Muscle of leg (tissue), 11 donors: Measurements from ENCODE around the gene STYXL2. TPM values are rescaled to one million over a fixed set of nuclear protein-coding genes. Genes with fewer than 3 reads are reported as not detected.

ENCODE experiments used
- DNase-seq: peaks from one replicate; pipeline ENCODE4 v3.0.0; 2013
- H3K27ac ChIP-seq: one replicate; pipeline ENCODE4 v1.5.1; 2013; ENCODE audit warnings: mild to moderate bottlenecking, low read length, control low read depth
- H3K27me3 ChIP-seq: one replicate; pipeline ENCODE4 v1.6.1; 2013; ENCODE audit warnings: low read length; ENCODE audit not compliant: control insufficient read depth, insufficient read depth
- H3K36me3 ChIP-seq: one replicate; pipeline ENCODE4 v1.6.1; 2013; ENCODE audit warnings: low read length; ENCODE audit not compliant: control insufficient read depth, insufficient read depth
- H3K4me1 ChIP-seq: one replicate; pipeline ENCODE4 v1.6.1; 2013; ENCODE audit warnings: low read length; ENCODE audit not compliant: control insufficient read depth, insufficient read depth
- H3K4me3 ChIP-seq: one replicate; pipeline ENCODE4 v1.5.1; 2013; ENCODE audit warnings: low read length, control low read depth
- H3K9me3 ChIP-seq: replicated peaks from 2 replicates; pipeline ENCODE4 v1.6.1; 2013; ENCODE audit warnings: low read depth, low read length; ENCODE audit not compliant: control insufficient read depth
- WGBS: methylation state at CpG from one replicate; pipeline ENCODE4 v1.1.5; 2013; ENCODE audit warnings: missing lambda C conversion rate; ENCODE audit not compliant: insufficient coverage; 5-methylcytosine and 5-hydroxymethylcytosine counted together
- polyA plus RNA-seq, 8 donors: library from polyadenylated mRNA; unstranded; fragments of 120-200 nt; gene quantifications; one replicate each; pipeline versions ENCODE4 v1.2.1 to v1.2.3, GENCODE V29; 2013; ENCODE audit warnings: inconsistent platforms in 1 of 8, low replicate concordance in 1 of 8; ENCODE audit not compliant: insufficient read length in 8 of 8, insufficient read depth in 1 of 8
- total RNA-seq: library from RNA; stranded (reverse); fragments of 120-200 nt; gene quantifications from one replicate; pipeline ENCODE4 v1.2.4, GENCODE V29; 2013

The STYXL2 gene
- total and polyA plus RNA-seq, 9 donors: 49.6 to 119 (median 96.5) TPM

- Histone ChIP-seq H3K4me3 (no peak overlapping the region), H3K9me3 (no peaks in the 10 kb centered on the region), H3K27ac (no peak overlapping the region), H3K4me1 (peaks cover 33% of the 10 kb centered on the region), H3K36me3 (no peaks in the 10 kb centered on the region), H3K27me3 (no peaks in the 10 kb centered on the region)
- DNase-seq: no peak
- WGBS: 67% methylated on average over 1 of the region's 2 CpGs
Measured at GRCh38 chr1:167089939-167090313, 3.9 kb upstream of the STYXL2 start.

DNA sequence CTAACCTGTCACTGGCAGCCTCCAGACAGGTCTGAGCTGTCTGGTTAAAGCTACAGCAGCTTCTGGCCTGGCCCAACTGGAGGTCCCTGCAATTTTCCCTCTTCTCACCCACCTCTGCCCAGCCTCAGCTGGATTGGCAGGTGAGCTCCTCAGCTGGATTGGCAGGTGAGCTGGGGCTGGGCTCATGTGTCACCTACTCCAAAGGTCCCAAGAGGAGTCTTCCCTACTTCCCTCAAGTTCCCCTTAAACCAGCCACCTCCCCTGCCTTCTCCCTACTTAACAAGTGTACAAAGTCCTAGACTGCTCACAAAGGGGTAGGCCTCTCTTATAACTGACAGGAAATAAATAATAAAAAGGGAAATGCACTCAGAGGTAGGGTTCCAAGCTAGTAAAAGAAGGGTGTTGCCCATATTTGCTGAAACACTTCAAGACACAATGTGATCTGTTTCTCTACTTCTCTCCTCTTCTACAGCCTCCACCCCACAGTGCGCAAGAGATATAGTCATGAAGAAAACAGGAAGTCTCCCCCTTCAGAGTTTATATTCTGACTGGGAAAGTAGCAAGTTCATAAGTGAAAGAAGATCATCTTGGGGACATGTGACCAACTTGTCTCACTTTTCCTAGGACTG is 3.4 kb upstream of the STYXL2 start, which contains the start of gene GPA33:
TSS of gene GPA33 (minus strand) at position 64 of the 629 bp plus-strand sequence. CDS start 90 bp downstream, outside the sequence.
- H3K27ac ChIP-seq: no peak within 1 kb of the TSS

DNA sequence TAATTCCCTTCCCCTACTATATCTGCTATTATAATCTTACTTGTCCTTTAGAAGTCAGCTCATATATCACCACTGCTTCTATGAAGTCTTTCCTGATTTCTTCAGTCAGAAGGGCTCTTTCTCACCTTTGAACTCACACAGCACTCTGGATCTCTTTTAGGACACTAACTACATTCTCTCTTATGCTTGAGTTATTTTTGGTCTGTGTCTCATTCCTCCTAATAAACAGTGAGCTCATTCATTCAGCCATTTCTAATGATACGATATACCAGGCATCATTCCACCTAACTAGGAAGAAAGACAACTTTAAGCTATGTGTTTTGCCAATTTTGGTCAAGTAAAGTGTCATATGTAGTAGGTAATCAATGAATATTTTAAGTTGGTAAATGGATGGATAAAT is 1.2 kb upstream of the STYXL2 start:
- H3K9me3 ChIP-seq: no peaks in the 10 kb centered on the region
- WGBS: no CpG with 5 or more reads among the region's 1 CpG

More for the DNA sequence above, 3.4 kb upstream of the STYXL2 start, which contains the start of gene GPA33:
- peak; percentile 60 for DNase-seq
- H3K4me1 ChIP-seq: peaks cover 33% of the 10 kb centered on the region
- no peak within 1 kb of the TSS for H3K4me3 ChIP-seq
- H3K36me3 ChIP-seq: no peaks in the 10 kb centered on the region
- H3K27me3 ChIP-seq: no peaks in the 10 kb centered on the region
- WGBS: no CpG with 5 or more reads among the region's 1 CpG
- H3K9me3 ChIP-seq: no peaks in the 10 kb centered on the region

DNA sequence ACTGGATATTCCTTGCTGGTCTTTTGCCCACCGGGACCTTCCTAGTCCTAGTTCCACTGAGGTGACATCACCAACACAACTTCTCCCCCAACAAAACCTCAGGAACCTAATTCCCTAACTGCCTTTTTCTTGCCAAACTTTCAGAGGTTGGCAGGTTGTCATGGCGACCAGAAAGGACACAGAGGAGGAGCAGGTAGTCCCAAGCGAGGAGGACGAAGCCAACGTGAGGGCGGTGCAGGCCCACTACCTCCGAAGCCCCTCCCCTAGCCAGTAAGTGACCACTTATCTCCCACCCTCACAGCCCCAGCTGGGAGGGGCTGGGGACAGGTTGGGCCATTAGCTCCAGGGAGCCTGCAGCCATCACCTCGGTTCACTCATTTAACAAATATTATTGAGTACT is 815 bp downstream of the STYXL2 start:
- Histone ChIP-seq H3K4me1 (peaks cover 25% of the 10 kb centered on the region), H3K4me3 (peak overlapping the region; percentile 55), H3K27ac (peak overlapping the region; percentile 93), H3K9me3 (no peaks in the 10 kb centered on the region), H3K36me3 (no peaks in the 10 kb centered on the region), H3K27me3 (no peaks in the 10 kb centered on the region)
- WGBS: 80% methylated on average over 2 of the region's 8 CpGs
- DNase-seq: peak; percentile 18

More for the DNA sequence above, 1.2 kb upstream of the STYXL2 start:
- H3K36me3 ChIP-seq: no peaks in the 10 kb centered on the region
- H3K4me1 ChIP-seq: peaks cover 25% of the 10 kb centered on the region
- H3K4me3 ChIP-seq: no peak overlapping the region
- H3K27ac ChIP-seq: peak overlapping the region; percentile 93
- H3K27me3 ChIP-seq: no peaks in the 10 kb centered on the region
- peak; percentile 38 for DNase-seq

GRCh38 chr1:167095368-167095767 is 1.5 kb downstream of the STYXL2 start:
- H3K4me1 ChIP-seq: peaks cover 22% of the 10 kb centered on the region
- H3K9me3 ChIP-seq: no peaks in the 10 kb centered on the region
- no CpG with 5 or more reads among the region's 5 CpGs for WGBS
- H3K27me3 ChIP-seq: no peaks in the 10 kb centered on the region
- H3K27ac ChIP-seq: peak overlapping the region; percentile 93
- peak overlapping the region; percentile 55 for H3K4me3 ChIP-seq
- H3K36me3 ChIP-seq: peaks cover 5% of the 10 kb centered on the region
- DNase-seq: no peak

GRCh38 chr1:167099851-167100250 is 6.0 kb downstream of the STYXL2 start:
- Histone ChIP-seq H3K4me3 (no peak overlapping the region), H3K4me1 (peaks cover 10% of the 10 kb centered on the region), H3K36me3 (peaks cover 8% of the 10 kb centered on the region), H3K9me3 (no peaks in the 10 kb centered on the region), H3K27ac (no peak overlapping the region), H3K27me3 (no peaks in the 10 kb centered on the region)
- WGBS: 100% methylated on average over 1 of the region's 1 CpG
- no peak for DNase-seq

GRCh38 chr1:167100730-167101129 is 6.9 kb downstream of the STYXL2 start:
- H3K4me1 ChIP-seq: peaks cover 12% of the 10 kb centered on the region

DNA sequence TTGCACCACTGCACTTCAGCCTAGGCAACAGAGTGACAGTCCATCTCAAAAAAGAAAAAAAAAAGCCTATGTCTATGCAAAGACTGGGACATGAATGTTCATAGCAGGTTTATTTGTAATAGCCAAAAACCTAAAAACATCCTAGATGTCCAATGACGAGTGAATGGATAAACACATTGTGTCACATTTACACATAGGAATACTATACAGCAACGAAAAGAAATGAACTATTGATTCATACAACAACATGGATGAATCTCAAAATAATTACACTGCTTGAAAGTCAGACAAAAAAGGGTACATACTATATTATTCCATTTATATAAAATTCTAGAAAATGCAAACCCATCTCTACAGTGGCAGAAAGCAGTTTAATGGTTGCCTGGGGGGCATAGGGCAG is 7.9 kb downstream of the STYXL2 start:
- WGBS: no CpG with 5 or more reads among the region's 2 CpGs
- Histone ChIP-seq H3K9me3 (no peaks in the 10 kb centered on the region), H3K4me3 (no peak overlapping the region), H3K36me3 (peaks cover 8% of the 10 kb centered on the region), H3K27me3 (no peaks in the 10 kb centered on the region), H3K4me1 (peaks cover 13% of the 10 kb centered on the region), H3K27ac (no peak overlapping the region)
- DNase-seq: no peak

More at GRCh38 chr1:167100730-167101129, 6.9 kb downstream of the STYXL2 start:
- no peak for DNase-seq
- H3K36me3 ChIP-seq: peaks cover 8% of the 10 kb centered on the region
- H3K4me3 ChIP-seq: no peak overlapping the region
- WGBS: 100% methylated on average over 1 of the region's 2 CpGs
- no peaks in the 10 kb centered on the region for H3K9me3 ChIP-seq
- H3K27ac ChIP-seq: no peak overlapping the region
- H3K27me3 ChIP-seq: no peaks in the 10 kb centered on the region

GRCh38 chr1:167102906-167103573 is 9.2 kb downstream of the STYXL2 start:
- Histone ChIP-seq H3K4me3 (no peak overlapping the region), H3K36me3 (peaks cover 11% of the 10 kb centered on the region), H3K9me3 (no peaks in the 10 kb centered on the region), H3K4me1 (peaks cover 13% of the 10 kb centered on the region), H3K27me3 (no peaks in the 10 kb centered on the region), H3K27ac (peak overlapping the region; percentile 33)
- WGBS: 53% methylated on average over 4 of the region's 5 CpGs
- DNase-seq: no peak

- Histone ChIP-seq H3K27ac (peak overlapping the region; percentile 33), H3K4me1 (peaks cover 17% of the 10 kb centered on the region), H3K36me3 (peaks cover 11% of the 10 kb centered on the region), H3K27me3 (no peaks in the 10 kb centered on the region), H3K9me3 (no peaks in the 10 kb centered on the region), H3K4me3 (no peak overlapping the region)
- 77% methylated on average over 2 of the region's 6 CpGs for WGBS
- DNase-seq: peak; percentile 21
Measured at GRCh38 chr1:167104256-167104633, 10.4 kb downstream of the STYXL2 start.
